ENCODE results near the gene TNFRSF1A. TPM values are rescaled to one million over a fixed set of nuclear protein-coding genes. Genes with fewer than 3 reads are reported as not detected.
A peak's percentile ranks its signal among the peaks of the same experiment; 100 is the strongest.

The TNFRSF1A gene
- total and polyA plus RNA-seq, 4 donors = 36.9 to 144 (median 88.4) TPM

- H3K9ac ChIP-seq (ENCODE audit: low read depth in 1 of 2, low read length in 2 of 2) = peak overlapping the region; percentile 77
- H3K27ac ChIP-seq (ENCODE audit: low read depth in 1 of 2, low read length in 2 of 2) = peak overlapping the region; percentile 95
- no peaks in the 10 kb centered on the region for H3K9me3 ChIP-seq (ENCODE audit: control insufficient read depth in 4 of 4, low read length in 3 of 4)
Measured at GRCh38 chr12:6382982-6383381, 41.1 kb upstream of the TNFRSF1A start.

GRCh38 chr12:6382371-6382770, 40.5 kb upstream of the TNFRSF1A start:
- 91% methylated on average over 7 of the region's 7 CpGs for WGBS
- Histone ChIP-seq H3K4me1 (ENCODE audit: control insufficient read depth in 4 of 4, insufficient read depth in 4 of 4, low read length in 3 of 4) (peaks cover 13 to 37% (median 24%) of the 10 kb centered on the region in 4 donors), H3K9me3 (ENCODE audit: control insufficient read depth in 4 of 4, low read length in 3 of 4) (no peaks in the 10 kb centered on the region), H3K27ac (ENCODE audit: low read depth in 1 of 2, low read length in 2 of 2) (no peak overlapping the region), H3K27me3 (ENCODE audit: control insufficient read depth in 4 of 4, insufficient read depth in 4 of 4, low read length in 3 of 4) (no peaks in the 10 kb centered on the region), H3K36me3 (ENCODE audit: control insufficient read depth in 4 of 4, insufficient read depth in 3 of 4, low read depth in 1 of 4, low read length in 3 of 4) (peaks cover under 1 to 9% (median 3%) of the 10 kb centered on the region in 4 donors), H3K9ac (ENCODE audit: low read depth in 1 of 2, low read length in 2 of 2) (no peak overlapping the region), H3K4me3 (ENCODE audit: low read depth in 1 of 3, low read length in 3 of 3) (no peak overlapping the region)
- no peak for DNase-seq (ENCODE audit: low spot score)
- TF ChIP-seq JUND (IDR thresholded peaks at IDR 0.05) (no peak), REST (IDR thresholded peaks at IDR 0.05) (no peak), HNF4G (IDR thresholded peaks at IDR 0.05) (no peak), FOXA2 (IDR thresholded peaks at IDR 0.05) (no peak), FOXA1 (IDR thresholded peaks at IDR 0.05) (no peak), ATF3 (IDR thresholded peaks at IDR 0.05) (no peak), SP1 (IDR thresholded peaks at IDR 0.05) (no peak), MAX (IDR thresholded peaks at IDR 0.05) (no peak), RAD21 (IDR thresholded peaks at IDR 0.05) (no peak), RXRA (IDR thresholded peaks at IDR 0.05) (no peak), TAF1 (conservative IDR thresholded peaks at IDR 0.05) (no peak)

More at GRCh38 chr12:6382982-6383381, 41.1 kb upstream of the TNFRSF1A start:
- Histone ChIP-seq H3K4me1 (ENCODE audit: control insufficient read depth in 4 of 4, insufficient read depth in 4 of 4, low read length in 3 of 4) (peaks cover 13 to 34% (median 23%) of the 10 kb centered on the region in 4 donors), H3K4me3 (ENCODE audit: low read depth in 1 of 3, low read length in 3 of 3) (peak overlapping the region in 2 of 3 donors; percentile 88 to 89), H3K36me3 (ENCODE audit: control insufficient read depth in 4 of 4, insufficient read depth in 3 of 4, low read depth in 1 of 4, low read length in 3 of 4) (peaks cover 6 to 15% (median 9%) of the 10 kb centered on the region in 4 donors), H3K27me3 (ENCODE audit: control insufficient read depth in 4 of 4, insufficient read depth in 4 of 4, low read length in 3 of 4) (no peaks in the 10 kb centered on the region)
- 74% methylated on average over 6 of the region's 6 CpGs for WGBS
- no peak for DNase-seq (ENCODE audit: low spot score)
- no peak for TF ChIP-seq REST (IDR thresholded peaks at IDR 0.05)
- no peak for TF ChIP-seq FOXA1 (IDR thresholded peaks at IDR 0.05)
- no peak for TF ChIP-seq NR2F2 (IDR thresholded peaks at IDR 0.05)
- TF ChIP-seq MAX (IDR thresholded peaks at IDR 0.05) = no peak
- TF ChIP-seq HNF4A (conservative IDR thresholded peaks at IDR 0.05) = peak in 1 of 2 donors; percentile 60
- no peak for TF ChIP-seq ZBTB33 (IDR thresholded peaks at IDR 0.05)
- no peak for TF ChIP-seq RAD21 (IDR thresholded peaks at IDR 0.05)

All from liver (tissue), 9 donors.